NT2/D1 (cell line): ENCODE measurements around the gene KCNE2.

ENCODE experiments used
- YY1 ChIP-seq: IDR thresholded peaks from 2 replicates; pipeline ENCODE4 v1.6.1; 2011; ENCODE audit not compliant: insufficient read length, insufficient read depth
- ZNF274 ChIP-seq: IDR thresholded peaks from 2 replicates; pipeline ENCODE4 v1.6.1; 2011; ENCODE audit warnings: mild to moderate bottlenecking, low read depth, low read length

GRCh38 chr21:34360488-34361241, 3.1 kb upstream of the KCNE2 start:
- no peak for TF ChIP-seq YY1
- TF ChIP-seq ZNF274, result no peak
